ENCODE data around the gene KCNC3.

GRCh38 chr19:50273821-50274220, 55.4 kb downstream of the KCNC3 start:
- TF ChIP-seq CTCF (IDR thresholded peaks at IDR 0.05) (no peak), ZFX (IDR thresholded peaks at IDR 0.05; ENCODE audit: borderline replicate concordance) (no peak)
